ENCODE results near the gene CETN2.
"Not testable (repeated sequence)": the region's sequence is repeated elsewhere in the genome, so short reads cannot be mapped to it uniquely, and the experiment has no call there.

CETN2 gene

DNA sequence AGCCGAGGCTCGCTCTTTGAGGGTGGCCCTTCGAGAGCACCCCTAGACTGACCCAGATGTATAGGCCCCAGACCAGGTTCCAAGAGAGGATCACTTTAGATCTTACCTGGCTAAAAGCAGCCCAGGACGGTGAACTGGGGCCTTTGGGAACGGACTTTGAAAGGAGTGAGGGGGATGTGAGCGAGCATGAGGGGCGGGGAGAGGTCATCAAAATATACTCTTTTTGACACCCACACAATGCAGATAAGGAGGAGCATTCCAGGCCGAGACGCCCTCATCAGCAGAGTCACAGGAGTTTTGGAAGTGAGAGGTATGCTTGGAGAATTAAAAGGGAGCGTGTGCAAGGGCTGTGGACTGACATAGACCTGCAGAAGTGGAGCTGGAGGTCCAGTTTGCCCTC is 834 bp upstream of the CETN2 start:
- no peak for DNase-seq (ENCODE audit: low read depth)

DNA sequence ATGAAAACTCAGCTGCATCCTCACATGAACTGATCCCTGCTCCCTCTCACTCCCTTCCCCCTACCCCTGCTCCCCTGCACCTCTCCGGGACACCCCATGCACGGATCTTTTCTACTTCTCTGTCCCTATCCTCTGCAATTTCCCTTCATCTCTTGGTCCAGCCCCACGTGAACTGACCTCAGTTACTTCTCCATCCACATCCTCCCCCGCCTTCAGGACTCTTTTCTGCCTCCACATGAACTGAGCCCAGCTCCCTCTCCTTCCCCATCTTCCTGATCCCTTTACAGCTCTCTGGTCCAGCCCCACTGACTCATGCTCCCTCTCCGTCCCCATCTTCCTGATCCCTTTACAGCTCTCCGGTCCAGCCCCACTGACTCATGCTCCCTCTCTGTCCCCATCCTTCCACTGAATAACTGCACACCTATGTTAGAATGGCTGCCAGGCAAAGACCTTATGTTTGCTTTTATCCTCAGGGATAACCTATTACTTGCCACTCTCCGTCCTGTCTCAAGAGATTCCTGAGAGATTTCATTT is 5.6 kb downstream of the CETN2 start:
- no peak for DNase-seq (ENCODE audit: low read depth)

DNA sequence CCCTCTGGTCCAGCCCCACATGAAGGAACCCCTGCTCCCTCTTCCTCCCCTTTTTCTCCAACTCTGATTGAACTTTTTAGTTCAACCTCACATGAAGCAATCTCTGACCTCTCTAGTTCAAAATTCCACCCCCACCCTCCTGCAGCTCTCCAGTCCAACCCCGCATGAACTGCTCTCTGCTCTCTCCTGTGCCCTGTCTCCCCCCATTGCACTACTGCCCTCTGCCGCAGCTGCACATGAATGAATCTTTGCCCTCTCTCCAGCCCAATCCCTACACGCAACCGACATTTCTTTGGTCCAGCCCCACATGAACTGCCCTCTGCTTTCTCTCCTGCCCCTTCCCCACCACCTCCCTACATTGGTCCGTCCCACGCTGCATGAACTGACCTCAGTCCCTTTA is 6.9 kb downstream of the CETN2 start:
- DNase-seq (ENCODE audit: low read depth) = no peak

DNA sequence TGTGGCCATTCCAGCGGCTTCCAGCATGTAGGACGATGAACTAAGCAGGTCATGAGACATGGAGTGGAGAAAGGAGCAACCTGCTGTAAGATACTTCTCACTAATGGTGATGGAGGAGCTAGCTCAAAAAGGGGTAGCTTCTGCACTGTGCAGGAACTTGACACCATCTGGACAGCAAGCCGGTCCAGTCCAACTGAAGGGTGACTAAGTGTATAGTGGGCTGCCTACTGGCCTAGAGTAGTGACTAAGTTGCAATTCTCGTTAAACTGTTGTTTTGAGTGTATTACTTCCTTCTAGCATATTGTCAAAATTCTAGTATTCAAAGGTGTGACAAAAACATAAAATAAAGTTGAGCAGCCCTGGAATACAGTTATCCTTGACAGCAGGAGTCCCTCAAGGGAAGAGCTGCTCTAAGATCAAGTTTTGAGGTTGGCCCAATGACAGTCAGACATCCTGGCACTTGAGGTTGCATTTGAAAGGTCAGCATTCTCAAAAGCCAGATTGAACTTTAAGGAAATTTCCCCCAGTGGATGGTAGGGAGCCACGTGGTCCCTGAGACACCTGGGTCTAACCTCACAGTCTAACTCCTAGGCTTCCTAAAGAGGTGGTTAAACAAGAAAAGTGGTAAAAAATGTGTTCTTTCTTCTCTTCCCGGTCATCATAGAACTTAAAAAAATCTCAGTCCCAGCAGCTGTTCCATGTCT is 8.0 kb downstream of the CETN2 start:
- DNase-seq (ENCODE audit: low read depth) = no peak

DNA sequence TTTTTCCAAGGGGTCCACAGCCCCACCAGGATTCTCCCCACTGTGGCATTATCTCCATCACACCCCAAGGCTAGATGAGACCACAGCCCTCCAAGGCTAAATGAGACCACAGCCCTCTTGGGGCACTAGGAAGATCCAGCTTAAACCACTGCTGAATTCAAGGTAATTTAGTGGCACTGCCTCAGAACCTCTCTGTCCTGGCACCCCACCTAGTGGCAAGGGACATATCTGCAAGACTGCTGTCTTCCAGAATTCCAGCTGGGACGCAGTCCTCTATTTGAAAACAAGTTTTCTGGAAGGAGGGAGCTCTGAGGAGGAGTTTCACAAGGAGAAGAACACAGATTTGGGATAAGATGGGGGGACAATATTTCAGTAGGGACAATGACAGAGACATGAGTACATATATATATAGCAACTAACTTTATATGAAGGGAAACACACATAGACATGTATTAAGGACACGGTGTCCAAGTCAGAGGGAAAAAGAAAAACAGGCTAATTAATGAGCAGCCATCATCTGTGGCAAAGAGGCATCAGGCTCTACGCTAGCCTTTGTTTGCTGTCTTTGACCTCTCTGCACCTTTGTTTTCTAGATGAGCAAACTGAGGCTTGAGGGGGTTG is 9.3 kb downstream of the CETN2 start:
- DNase-seq (ENCODE audit: low read depth) = no peak

DNA sequence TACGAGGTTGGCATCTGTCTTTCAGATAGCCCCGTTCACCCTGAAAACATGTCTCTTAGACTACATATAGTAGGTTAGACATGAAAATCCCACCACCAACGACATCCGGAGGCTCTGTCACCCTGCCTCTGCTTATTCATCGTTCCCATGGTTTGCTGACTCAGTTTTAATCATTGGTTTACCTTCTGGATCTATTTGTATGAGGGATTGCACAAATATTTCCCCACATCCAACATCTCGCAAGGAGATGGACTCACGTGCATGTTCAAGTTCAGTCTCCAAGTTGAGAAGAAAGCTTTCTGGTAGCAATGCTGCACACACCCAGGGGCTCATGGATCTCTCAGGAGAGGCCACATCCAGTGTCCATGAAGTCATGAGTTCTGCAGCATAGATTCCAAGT is 10.8 kb downstream of the CETN2 start:
- DNase-seq (ENCODE audit: low read depth) = no peak

DNA sequence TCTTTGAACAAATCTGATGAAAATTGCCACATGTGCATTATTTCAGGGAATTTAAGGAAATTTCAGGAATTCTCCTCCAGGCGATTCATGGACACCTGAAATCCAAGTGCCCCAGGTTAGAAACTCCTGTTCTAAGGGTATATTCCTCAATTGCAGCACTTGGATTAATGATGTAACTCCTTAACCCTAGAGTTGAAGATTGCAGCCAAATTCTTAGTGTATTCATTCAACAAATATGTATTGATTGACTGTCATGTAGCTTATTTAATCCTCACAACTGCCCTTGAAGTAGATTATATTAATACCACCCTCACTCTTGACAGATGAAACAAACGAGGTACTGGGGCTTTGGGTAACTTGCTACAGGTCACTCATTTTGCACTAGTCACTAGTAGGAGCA is 11.3 kb downstream of the CETN2 start:
- DNase-seq (ENCODE audit: low read depth) = no peak

DNA sequence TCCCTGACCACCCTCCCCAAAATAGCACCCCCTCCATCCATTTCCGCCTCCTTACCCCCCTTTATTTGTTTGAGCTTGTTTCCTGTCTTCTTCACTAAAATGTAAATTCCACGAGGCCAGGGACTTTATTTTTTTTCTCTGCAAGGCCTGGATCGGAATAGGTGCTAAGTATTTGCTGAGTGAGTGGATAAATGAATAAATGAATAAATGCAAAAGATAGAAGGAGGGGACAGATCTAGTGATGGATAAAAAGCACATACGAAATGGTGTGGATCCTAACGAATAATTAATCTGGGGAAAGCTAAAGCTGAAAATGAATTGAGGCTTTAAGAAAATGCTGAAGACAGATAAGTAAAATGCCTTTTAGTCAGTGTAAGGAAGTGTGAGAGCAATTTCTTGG is 12.2 kb downstream of the CETN2 start:
- DNase-seq (ENCODE audit: low read depth) = no peak

DNA sequence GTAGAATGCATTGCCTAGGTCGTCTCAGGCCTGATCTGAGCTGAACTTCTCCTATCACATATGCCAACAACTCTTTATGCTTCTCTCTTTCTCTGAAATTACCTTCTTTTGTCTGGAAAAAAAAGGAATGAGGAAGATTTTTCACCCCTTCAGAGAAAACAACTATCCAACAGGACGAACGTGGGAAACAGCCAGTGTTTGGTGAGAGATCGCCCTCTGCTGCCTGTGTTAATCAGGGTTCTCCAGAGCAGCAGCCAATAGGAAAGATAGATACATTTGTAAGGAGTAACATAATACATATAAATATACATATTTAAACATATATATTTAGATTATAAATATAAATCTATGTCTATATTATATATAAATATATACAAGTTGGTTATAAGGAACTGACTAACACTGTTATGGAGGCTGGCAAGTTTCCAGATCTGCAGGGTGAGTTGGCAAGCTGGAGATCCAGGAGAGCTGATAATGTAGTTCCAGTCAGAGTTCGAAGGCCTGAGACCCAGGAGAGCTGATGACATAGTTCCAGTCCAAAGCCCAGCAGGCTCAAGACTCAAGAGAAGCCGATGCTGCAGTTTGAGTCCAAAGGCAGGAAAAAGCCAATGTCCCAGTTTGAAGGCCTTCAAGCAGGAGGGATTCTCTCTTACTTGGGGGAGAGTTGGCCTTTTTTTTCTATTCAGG is 13.3 kb downstream of the CETN2 start:
- no peak for DNase-seq (ENCODE audit: low read depth)

DNA sequence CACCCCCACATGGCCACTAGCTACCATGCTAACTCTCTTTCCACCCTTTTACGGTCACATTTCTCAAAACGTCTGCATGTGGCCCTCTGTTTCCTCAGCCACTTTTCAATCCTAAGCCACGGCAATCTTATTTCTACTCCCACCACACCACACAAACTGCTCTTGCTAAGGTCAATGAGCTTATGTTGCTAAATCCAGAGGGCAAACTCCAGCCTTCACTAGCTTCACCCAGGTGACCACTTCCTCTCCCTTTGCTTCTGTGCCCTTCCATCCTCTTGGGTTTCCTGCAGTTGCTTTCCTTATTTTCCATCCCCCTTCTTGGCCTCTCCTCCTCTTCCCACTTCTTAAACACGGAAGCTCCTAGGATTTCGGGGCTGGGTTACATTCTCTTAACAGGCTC is 16.5 kb downstream of the CETN2 start:
- DNase-seq (ENCODE audit: low read depth) = no peak

DNA sequence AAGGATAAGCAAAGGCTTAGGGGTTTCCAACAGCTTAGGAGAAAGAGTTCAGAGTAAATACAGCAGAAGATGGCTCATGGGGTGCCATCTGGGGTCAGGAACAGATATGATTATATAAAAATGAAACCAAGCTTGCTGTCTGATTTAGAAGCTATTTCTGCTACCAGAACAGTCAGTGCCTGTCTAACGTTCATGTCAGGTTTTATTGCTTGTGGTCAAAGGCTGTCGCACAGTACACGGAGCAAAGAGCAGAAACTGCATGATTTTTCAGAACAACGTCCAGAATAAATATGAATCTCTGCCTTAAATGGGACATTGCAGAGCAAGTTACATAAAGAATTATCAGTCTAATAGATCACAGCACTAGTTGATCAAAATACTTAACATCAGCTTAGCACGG is 17.4 kb downstream of the CETN2 start:
- no peak for DNase-seq (ENCODE audit: low read depth)

DNA sequence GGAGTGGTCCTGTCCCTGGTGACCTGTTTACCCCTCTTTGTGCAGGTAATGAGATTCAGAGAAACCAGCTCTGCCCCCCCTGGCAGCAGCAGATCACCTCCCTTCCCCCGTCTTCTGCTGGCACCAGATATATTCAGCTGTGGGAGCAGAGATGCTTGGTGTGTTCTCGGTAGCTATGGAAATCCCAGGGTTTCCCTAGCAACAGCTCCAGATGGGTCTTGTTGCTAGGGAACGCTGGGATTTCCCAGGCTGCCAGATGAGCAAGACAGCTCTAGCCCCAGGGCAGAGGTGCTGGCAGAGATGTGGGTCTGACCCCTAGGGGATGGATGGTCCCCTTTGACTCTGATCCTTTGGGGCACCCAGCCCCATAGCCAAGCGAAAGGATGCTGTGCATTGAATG is 20.2 kb downstream of the CETN2 start:
- DNase-seq (ENCODE audit: low read depth) = no peak

DNA sequence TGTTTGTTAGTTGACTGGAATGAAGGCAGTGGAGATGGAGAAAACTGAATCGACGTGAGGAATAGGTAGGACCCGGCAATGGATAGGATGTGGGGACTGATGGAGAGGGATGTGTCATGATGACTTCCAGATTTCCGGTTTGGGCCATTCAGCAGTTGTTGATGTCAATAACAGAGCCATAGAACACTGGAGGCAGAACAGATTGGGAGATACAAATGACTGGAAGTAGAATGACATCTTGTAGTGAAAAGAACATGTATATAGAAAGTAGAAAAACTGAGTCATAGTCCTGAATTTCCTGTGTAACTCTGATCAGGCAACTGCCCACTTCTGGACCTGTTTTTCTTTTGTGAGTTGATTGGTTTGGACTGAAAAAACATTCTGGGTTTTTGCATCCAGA is 24.5 kb downstream of the CETN2 start:
- DNase-seq (ENCODE audit: low read depth) = no peak

DNA sequence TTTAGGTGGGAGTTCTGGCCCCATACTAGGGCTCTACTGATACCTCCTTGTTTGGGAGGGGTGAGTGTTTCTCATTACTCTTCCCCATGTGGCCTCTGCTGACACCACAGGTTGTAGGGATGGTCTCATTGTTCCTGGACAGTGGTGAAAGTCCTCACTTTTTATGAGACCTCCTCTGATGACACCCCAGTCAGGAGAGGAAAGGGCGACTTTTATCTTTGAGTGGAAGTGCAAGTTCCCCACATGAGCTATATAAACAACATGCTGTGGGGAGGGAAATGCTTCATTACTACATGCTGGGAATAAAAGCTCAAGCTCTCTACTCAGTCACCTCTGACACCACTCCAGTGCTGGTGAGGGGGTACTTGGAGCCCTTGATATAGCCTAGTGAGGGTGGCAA is 31.6 kb downstream of the CETN2 start:
- no peak for DNase-seq (ENCODE audit: low read depth)

DNA sequence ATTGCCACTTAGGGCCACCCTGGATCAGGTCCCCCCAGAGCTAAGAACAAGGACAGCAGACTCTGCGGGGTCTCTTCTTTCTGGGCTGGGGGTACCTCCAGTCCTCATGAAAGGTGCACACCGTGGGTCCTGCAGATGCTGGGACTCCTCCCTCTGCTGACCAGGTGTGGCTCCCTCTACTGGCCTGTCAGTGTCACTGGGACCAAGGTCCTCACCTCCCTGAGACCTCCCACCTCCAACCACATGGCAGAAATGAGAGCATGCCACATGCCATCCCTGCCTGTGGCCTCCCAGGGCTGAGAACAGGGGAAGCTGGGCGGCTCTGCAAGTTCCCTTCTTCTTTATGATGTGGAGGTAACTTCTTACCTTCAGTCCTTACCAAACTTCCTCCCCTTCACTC is 43.5 kb downstream of the CETN2 start:
- not testable (repeated sequence) for DNase-seq (ENCODE audit: low read depth)

Measured in activated T-helper 9 cell treated with anti-CD3 and anti-CD28 coated beads, Interleukin-2, amount 50 U/mL, for 16 hours (primary cell).